K562 (cell line): ENCODE data around the gene TYW1.

Experiments used
- BRCA1 ChIP-seq, 2 experiments: fragments of 450-650 bp in 1 of 2; sonication (generic) in 1 of 2; formaldehyde crosslinking in 1 of 2; IDR thresholded peaks; 2 replicates each; pipeline versions ENCODE4 v1.5.0 to v1.6.1; 2017 to 2020; ENCODE audit warnings: mild to moderate bottlenecking in 1 of 2, missing genetic modification reagents in 1 of 2
- CBX5 ChIP-seq: IDR thresholded peaks from 2 replicates; pipeline ENCODE4 v1.6.1; 2014; ENCODE audit warnings: low read depth, borderline replicate concordance
- CREB1 ChIP-seq, 2 experiments: sonication (generic) in 1 of 2; formaldehyde crosslinking in 1 of 2; IDR thresholded peaks; 2 replicates each; pipeline versions ENCODE4 v1.6.1 to v1.8.0; 2012 to 2022; ENCODE audit warnings: inconsistent platforms in 1 of 2, mild to moderate bottlenecking in 1 of 2, missing genetic modification reagents in 1 of 2, moderate library complexity in 1 of 2
- FOXP1 ChIP-seq: sonication (generic); formaldehyde crosslinking; IDR thresholded peaks from 2 replicates; pipeline ENCODE4 v1.8.0; 2022; ENCODE audit warnings: mild to moderate bottlenecking, missing genetic modification reagents
- JUNB ChIP-seq: fragments of 450-650 bp; formaldehyde crosslinking; conservative IDR thresholded peaks from 2 replicates; pipeline ENCODE4 v1.4.0; 2020; ENCODE audit warnings: mild to moderate bottlenecking
- MAFG ChIP-seq: fragments of 450-650 bp; conservative IDR thresholded peaks from 2 replicates; pipeline ENCODE4 v1.6.1; 2016; ENCODE audit warnings: missing genetic modification characterization, missing compliant biosample characterization
- PTBP1 ChIP-seq: fragments of 200-400 bp; formaldehyde crosslinking; IDR thresholded peaks from 2 replicates; pipeline ENCODE4 v1.6.1; 2017; ENCODE audit warnings: low read depth, low read length
- TCF7L2 ChIP-seq: fragments of 150-350 bp; IDR thresholded peaks from 2 replicates; pipeline ENCODE4 v1.6.1; 2016; ENCODE audit warnings: low read depth, mild to moderate bottlenecking, low read length, moderate library complexity
- ZC3H11A ChIP-seq: IDR thresholded peaks from 2 replicates; pipeline ENCODE4 v1.6.1; 2012; ENCODE audit warnings: low read depth, low read length, improper control_type of control experiment
- TF ChIP-seq, protein P1 (sequence below), 3 experiments: IDR thresholded peaks in 2 of 3; conservative IDR thresholded peaks in 1 of 3; 2 replicates each; pipeline ENCODE4 v1.5.1; 2011 to 2012; ENCODE audit warnings: low read length in 3 of 3, mild to moderate bottlenecking in 3 of 3, control low read depth in 2 of 3, improper control_type of control experiment in 1 of 3, inconsistent platforms in 1 of 3, low read depth in 1 of 3, mixed read lengths in 1 of 3, moderate library complexity in 1 of 3; ENCODE audit not compliant: insufficient read depth in 2 of 3
- TF ChIP-seq, protein P2 (sequence below): fragments of 450-650 bp; IDR thresholded peaks from 2 replicates; pipeline ENCODE4 v1.6.1; 2014; ENCODE audit warnings: low read depth, mild to moderate bottlenecking, moderate library complexity, borderline replicate concordance
- TF ChIP-seq, protein P3 (sequence below): sonication (generic); formaldehyde crosslinking; IDR thresholded peaks from 2 replicates; pipeline ENCODE4 v1.8.0; 2022; ENCODE audit warnings: mild to moderate bottlenecking, missing genetic modification reagents
- TF ChIP-seq, protein P4 (sequence below): sonication (generic); formaldehyde crosslinking; IDR thresholded peaks from 2 replicates; pipeline ENCODE4 v1.8.0; 2022; ENCODE audit warnings: missing genetic modification reagents, mild to moderate bottlenecking, borderline replicate concordance

DNA sequence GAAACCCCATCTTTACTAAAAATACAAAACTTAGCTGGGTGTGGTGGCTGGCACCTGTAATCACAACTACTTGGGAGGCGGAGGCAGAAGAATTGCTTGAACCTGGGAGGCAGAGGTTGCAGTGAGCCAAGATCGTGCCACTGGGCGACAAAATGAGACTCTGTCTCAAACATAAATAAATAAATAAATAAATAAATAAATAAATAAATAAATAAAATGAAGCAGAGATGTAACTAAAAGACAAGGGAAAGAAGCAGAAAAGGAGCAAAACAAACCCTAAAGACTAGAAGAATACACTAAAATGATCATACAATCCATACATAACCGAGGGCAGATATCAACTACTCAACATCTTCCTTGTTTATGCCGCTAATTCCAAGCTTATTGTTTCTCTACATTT is 209.8 kb downstream of the TYW1 start:
- no peak; the same call in 1 of the 2 replicates for TF ChIP-seq ZC3H11A
- TF ChIP-seq MAFG (tag), result no peak
- TF ChIP-seq CBX5, result no peak
- TF ChIP-seq, protein P1, sequence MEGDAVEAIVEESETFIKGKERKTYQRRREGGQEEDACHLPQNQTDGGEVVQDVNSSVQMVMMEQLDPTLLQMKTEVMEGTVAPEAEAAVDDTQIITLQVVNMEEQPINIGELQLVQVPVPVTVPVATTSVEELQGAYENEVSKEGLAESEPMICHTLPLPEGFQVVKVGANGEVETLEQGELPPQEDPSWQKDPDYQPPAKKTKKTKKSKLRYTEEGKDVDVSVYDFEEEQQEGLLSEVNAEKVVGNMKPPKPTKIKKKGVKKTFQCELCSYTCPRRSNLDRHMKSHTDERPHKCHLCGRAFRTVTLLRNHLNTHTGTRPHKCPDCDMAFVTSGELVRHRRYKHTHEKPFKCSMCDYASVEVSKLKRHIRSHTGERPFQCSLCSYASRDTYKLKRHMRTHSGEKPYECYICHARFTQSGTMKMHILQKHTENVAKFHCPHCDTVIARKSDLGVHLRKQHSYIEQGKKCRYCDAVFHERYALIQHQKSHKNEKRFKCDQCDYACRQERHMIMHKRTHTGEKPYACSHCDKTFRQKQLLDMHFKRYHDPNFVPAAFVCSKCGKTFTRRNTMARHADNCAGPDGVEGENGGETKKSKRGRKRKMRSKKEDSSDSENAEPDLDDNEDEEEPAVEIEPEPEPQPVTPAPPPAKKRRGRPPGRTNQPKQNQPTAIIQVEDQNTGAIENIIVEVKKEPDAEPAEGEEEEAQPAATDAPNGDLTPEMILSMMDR (IDR thresholded peaks at IDR 0.05 in 2 of 3, conservative IDR thresholded peaks at IDR 0.05 in 1 of 3; ENCODE audit: insufficient read depth in 2 of 3, low read depth in 1 of 3, low read length in 3 of 3), result no peak
- TF ChIP-seq CREB1 (IDR thresholded peaks at IDR 0.05), result no peak
- TF ChIP-seq CREB1 (CRISPR knock-in tag; IDR thresholded peaks at IDR 0.05), result no peak
- TF ChIP-seq, protein P2, sequence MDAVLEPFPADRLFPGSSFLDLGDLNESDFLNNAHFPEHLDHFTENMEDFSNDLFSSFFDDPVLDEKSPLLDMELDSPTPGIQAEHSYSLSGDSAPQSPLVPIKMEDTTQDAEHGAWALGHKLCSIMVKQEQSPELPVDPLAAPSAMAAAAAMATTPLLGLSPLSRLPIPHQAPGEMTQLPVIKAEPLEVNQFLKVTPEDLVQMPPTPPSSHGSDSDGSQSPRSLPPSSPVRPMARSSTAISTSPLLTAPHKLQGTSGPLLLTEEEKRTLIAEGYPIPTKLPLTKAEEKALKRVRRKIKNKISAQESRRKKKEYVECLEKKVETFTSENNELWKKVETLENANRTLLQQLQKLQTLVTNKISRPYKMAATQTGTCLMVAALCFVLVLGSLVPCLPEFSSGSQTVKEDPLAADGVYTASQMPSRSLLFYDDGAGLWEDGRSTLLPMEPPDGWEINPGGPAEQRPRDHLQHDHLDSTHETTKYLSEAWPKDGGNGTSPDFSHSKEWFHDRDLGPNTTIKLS, result no peak
- no peak for TF ChIP-seq BRCA1 (IDR thresholded peaks at IDR 0.05)
- TF ChIP-seq BRCA1 (CRISPR knock-in tag; IDR thresholded peaks at IDR 0.05), result no peak
- TF ChIP-seq PTBP1, result no peak
- no peak for TF ChIP-seq TCF7L2
- no peak for TF ChIP-seq JUNB (CRISPR knock-in tag)
- TF ChIP-seq, protein P3, sequence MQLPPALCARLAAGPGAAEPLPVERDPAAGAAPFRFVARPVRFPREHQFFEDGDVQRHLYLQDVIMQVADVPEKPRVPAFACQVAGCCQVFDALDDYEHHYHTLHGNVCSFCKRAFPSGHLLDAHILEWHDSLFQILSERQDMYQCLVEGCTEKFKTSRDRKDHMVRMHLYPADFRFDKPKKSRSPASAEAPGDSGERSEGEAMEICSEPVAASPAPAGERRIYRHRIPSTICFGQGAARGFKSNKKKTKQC (CRISPR knock-in tag), result no peak
- TF ChIP-seq, protein P4, sequence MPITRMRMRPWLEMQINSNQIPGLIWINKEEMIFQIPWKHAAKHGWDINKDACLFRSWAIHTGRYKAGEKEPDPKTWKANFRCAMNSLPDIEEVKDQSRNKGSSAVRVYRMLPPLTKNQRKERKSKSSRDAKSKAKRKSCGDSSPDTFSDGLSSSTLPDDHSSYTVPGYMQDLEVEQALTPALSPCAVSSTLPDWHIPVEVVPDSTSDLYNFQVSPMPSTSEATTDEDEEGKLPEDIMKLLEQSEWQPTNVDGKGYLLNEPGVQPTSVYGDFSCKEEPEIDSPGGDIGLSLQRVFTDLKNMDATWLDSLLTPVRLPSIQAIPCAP, result no peak
- no peak for TF ChIP-seq FOXP1 (CRISPR knock-in tag)
